ENCODE data around the gene PABPN1L. TPM values are rescaled to one million over a fixed set of nuclear protein-coding genes. Genes with fewer than 3 reads are reported as not detected.

Gene PABPN1L
- total and polyA plus RNA-seq, 2 donors (not counting 3 experiments of a cell fraction or from before 2014, with no cell fraction given): not detected

DNA sequence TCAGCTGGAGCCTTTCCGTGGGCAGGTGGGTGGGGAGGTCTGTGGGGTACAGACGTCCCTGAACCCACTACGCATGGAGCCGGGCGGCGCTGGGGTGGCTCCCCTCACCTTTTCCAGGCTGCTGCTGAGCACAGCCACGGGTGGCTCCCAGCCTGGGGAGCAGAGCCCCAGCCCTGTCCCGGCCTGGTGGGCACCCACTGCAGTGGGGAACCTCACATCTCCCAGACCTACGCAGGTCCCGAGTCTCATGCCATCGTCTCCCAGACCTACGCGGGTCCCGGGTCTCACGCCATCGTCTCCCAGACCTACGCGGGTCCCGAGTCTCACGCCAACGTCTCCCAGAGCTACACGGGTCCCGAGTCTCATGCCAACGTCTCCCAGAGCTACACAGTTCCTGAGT, 37.7 kb downstream of the PABPN1L start:
- no peak overlapping the region for H3K4me3 ChIP-seq (replicated peaks in 1 of 3; ENCODE audit: insufficient read depth in 1 of 3, low read depth in 1 of 3, low read length in 3 of 3)
- H3K79me2 ChIP-seq (ENCODE audit: control insufficient read depth, insufficient read depth, low read length): no peaks in the 10 kb centered on the region
- dilution Hi-C loops (cut with MboI; ENCODE audit: extremely low pct_ligation_motif_present, low sequenced_read_pairs): no loop called here

DNA sequence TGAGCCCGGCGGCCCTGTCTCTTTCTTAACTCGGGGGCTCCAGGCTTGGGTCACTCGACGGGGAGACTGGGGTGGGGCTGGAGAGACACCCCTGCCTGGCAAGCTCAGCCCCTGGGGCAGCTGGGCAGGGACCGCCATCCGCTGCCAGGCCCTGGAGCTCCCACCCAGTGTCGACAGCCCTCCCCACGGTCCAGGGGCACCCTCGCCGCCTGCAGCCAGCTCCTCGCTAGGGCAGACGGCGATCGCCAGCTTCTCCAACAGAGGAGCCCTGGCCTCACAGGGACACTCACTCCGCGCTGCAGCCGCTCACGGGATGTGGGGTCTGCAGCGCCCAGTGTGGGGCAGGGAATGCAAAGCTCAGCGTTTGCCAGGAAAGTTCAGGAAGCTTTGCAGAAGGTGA, 38.7 kb downstream of the PABPN1L start:
- no TSS peak for BruUV-seq (replicated peaks)
- FAIRE-seq (no peak), DNase-seq (ENCODE audit: low read depth, low spot score) (no peak)
- no peaks in the 10 kb centered on the region for H3K9me3 ChIP-seq (replicated peaks; ENCODE audit: control insufficient read depth, insufficient read depth, low read length)
- H3K9ac ChIP-seq (replicated peaks; ENCODE audit: extremely low read depth, insufficient read depth, low read length): no peak overlapping the region
- dilution Hi-C loops (cut with MboI; ENCODE audit: extremely low pct_ligation_motif_present, low sequenced_read_pairs) (no loop called here), intact Hi-C loops (cut with micrococcal nuclease) (no loop called here)
- H3K4me1 ChIP-seq (ENCODE audit: control insufficient read depth, extremely low read depth, insufficient read depth, low read length): no peaks in the 10 kb centered on the region
- no peaks in the 10 kb centered on the region for H3K79me2 ChIP-seq (ENCODE audit: control insufficient read depth, insufficient read depth, low read length)
- H3K27ac ChIP-seq (ENCODE audit: insufficient read depth, low read depth, low read length): no peak overlapping the region
- ChIA-PET CTCF (interaction anchor here (0.9 to 1.5 kb wide), 2 partner anchors 12 to 19 kb away, joined by 3 to 4 read pairs; no protein-coding TSS in a partner anchor), POLR2A (no interaction called here)
- no peak overlapping the region for H2AFZ ChIP-seq (ENCODE audit: low read depth, low read length)
- H3K4me2 ChIP-seq (ENCODE audit: insufficient read depth, low read length): no peak overlapping the region
- no peaks in the 10 kb centered on the region for H4K20me1 ChIP-seq (replicated peaks; ENCODE audit: control insufficient read depth, extremely low read depth, insufficient read depth, low read length)
- H3K9me1 ChIP-seq (replicated peaks; ENCODE audit: control insufficient read depth, extremely low read depth, insufficient read depth, low read length): no peaks in the 10 kb centered on the region
- no peak overlapping the region for H3K4me3 ChIP-seq (replicated peaks in 1 of 3; ENCODE audit: insufficient read depth in 1 of 3, low read depth in 1 of 3, low read length in 3 of 3)
- H3K27me3 ChIP-seq (ENCODE audit: control insufficient read depth in 2 of 2, insufficient read depth in 2 of 2, low read length in 2 of 2): no peaks in the 10 kb centered on the region
- no peak for TF ChIP-seq POLR2AphosphoS5 (IDR thresholded peaks at IDR 0.05; ENCODE audit: insufficient read depth, low read depth, low read length)
- TF ChIP-seq FOS (IDR thresholded peaks at IDR 0.05; ENCODE audit: borderline replicate concordance, insufficient read depth, low read length): no peak
- TF ChIP-seq, protein P1, sequence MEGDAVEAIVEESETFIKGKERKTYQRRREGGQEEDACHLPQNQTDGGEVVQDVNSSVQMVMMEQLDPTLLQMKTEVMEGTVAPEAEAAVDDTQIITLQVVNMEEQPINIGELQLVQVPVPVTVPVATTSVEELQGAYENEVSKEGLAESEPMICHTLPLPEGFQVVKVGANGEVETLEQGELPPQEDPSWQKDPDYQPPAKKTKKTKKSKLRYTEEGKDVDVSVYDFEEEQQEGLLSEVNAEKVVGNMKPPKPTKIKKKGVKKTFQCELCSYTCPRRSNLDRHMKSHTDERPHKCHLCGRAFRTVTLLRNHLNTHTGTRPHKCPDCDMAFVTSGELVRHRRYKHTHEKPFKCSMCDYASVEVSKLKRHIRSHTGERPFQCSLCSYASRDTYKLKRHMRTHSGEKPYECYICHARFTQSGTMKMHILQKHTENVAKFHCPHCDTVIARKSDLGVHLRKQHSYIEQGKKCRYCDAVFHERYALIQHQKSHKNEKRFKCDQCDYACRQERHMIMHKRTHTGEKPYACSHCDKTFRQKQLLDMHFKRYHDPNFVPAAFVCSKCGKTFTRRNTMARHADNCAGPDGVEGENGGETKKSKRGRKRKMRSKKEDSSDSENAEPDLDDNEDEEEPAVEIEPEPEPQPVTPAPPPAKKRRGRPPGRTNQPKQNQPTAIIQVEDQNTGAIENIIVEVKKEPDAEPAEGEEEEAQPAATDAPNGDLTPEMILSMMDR (IDR thresholded peaks at IDR 0.05; ENCODE audit: extremely low read depth in 1 of 2, insufficient read depth in 1 of 2, low read depth in 1 of 2, low read length in 2 of 2): no peak
- no peak for TF ChIP-seq MYC (IDR thresholded peaks at IDR 0.05; ENCODE audit: low read depth, low read length)
- no peak for TF ChIP-seq EZH2 (IDR thresholded peaks at IDR 0.05; ENCODE audit: borderline replicate concordance, low read depth, low read length, severe bottlenecking)
- TF ChIP-seq GATA2 (IDR thresholded peaks at IDR 0.05; ENCODE audit: insufficient read depth, insufficient read length, low read depth, low read length): no peak
- TF ChIP-seq JUN (IDR thresholded peaks at IDR 0.05; ENCODE audit: borderline replicate concordance, insufficient read depth, insufficient read length, low read depth): no peak
- TF ChIP-seq POLR2A (IDR thresholded peaks at IDR 0.05; ENCODE audit: low read depth, low read length): no peak
- TF ChIP-seq, protein P2, sequence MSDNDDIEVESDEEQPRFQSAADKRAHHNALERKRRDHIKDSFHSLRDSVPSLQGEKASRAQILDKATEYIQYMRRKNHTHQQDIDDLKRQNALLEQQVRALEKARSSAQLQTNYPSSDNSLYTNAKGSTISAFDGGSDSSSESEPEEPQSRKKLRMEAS (IDR thresholded peaks at IDR 0.05; ENCODE audit: insufficient read depth, insufficient read length): no peak
- no peaks in the 10 kb centered on the region for H3K36me3 ChIP-seq (ENCODE audit: control insufficient read depth in 2 of 2, extremely low read depth in 1 of 2, insufficient read depth in 2 of 2, low read length in 2 of 2)

More for the DNA sequence above, 37.7 kb downstream of the PABPN1L start:
- H3K36me3 ChIP-seq (ENCODE audit: control insufficient read depth in 2 of 2, extremely low read depth in 1 of 2, insufficient read depth in 2 of 2, low read length in 2 of 2): no peaks in the 10 kb centered on the region
- no peak overlapping the region for H3K27ac ChIP-seq (ENCODE audit: insufficient read depth, low read depth, low read length)
- no peak overlapping the region for H3K4me2 ChIP-seq (ENCODE audit: insufficient read depth, low read length)
- BruUV-seq (replicated peaks): no TSS peak
- no peaks in the 10 kb centered on the region for H3K9me1 ChIP-seq (replicated peaks; ENCODE audit: control insufficient read depth, extremely low read depth, insufficient read depth, low read length)
- ChIA-PET CTCF (no interaction called here), POLR2A (no interaction called here)
- no peaks in the 10 kb centered on the region for H3K4me1 ChIP-seq (ENCODE audit: control insufficient read depth, extremely low read depth, insufficient read depth, low read length)
- no peak for FAIRE-seq
- TF ChIP-seq POLR2A (IDR thresholded peaks at IDR 0.05; ENCODE audit: low read depth, low read length): no peak
- no peak for TF ChIP-seq EZH2 (IDR thresholded peaks at IDR 0.05; ENCODE audit: borderline replicate concordance, low read depth, low read length, severe bottlenecking)
- TF ChIP-seq FOS (IDR thresholded peaks at IDR 0.05; ENCODE audit: borderline replicate concordance, insufficient read depth, low read length): no peak
- TF ChIP-seq MYC (IDR thresholded peaks at IDR 0.05; ENCODE audit: low read depth, low read length): no peak
- no peak for TF ChIP-seq POLR2AphosphoS5 (IDR thresholded peaks at IDR 0.05; ENCODE audit: insufficient read depth, low read depth, low read length)
- TF ChIP-seq, protein P1 (IDR thresholded peaks at IDR 0.05; ENCODE audit: extremely low read depth in 1 of 2, insufficient read depth in 1 of 2, low read depth in 1 of 2, low read length in 2 of 2): no peak
- TF ChIP-seq JUN (IDR thresholded peaks at IDR 0.05; ENCODE audit: borderline replicate concordance, insufficient read depth, insufficient read length, low read depth): no peak
- no peak for TF ChIP-seq GATA2 (IDR thresholded peaks at IDR 0.05; ENCODE audit: insufficient read depth, insufficient read length, low read depth, low read length)
- no peak overlapping the region for H2AFZ ChIP-seq (ENCODE audit: low read depth, low read length)
- H4K20me1 ChIP-seq (replicated peaks; ENCODE audit: control insufficient read depth, extremely low read depth, insufficient read depth, low read length): no peaks in the 10 kb centered on the region
- intact Hi-C loops (cut with micrococcal nuclease): no loop called here
- H3K9ac ChIP-seq (replicated peaks; ENCODE audit: extremely low read depth, insufficient read depth, low read length): no peak overlapping the region
- H3K9me3 ChIP-seq (replicated peaks; ENCODE audit: control insufficient read depth, insufficient read depth, low read length): no peaks in the 10 kb centered on the region
- H3K27me3 ChIP-seq (ENCODE audit: control insufficient read depth in 2 of 2, insufficient read depth in 2 of 2, low read length in 2 of 2): no peaks in the 10 kb centered on the region
- DNase-seq (ENCODE audit: low read depth, low spot score): no peak

All from endothelial cell of umbilical vein (primary cell).